ENCODE measurements around the gene SPATA33. TPM values are rescaled to one million over a fixed set of nuclear protein-coding genes. Genes with fewer than 3 reads are reported as not detected.

SPATA33 gene
- total and polyA plus RNA-seq, 2 donors (not counting 1 experiment from before 2014, with no cell fraction given), result 3.6 to 15.0 TPM

DNA sequence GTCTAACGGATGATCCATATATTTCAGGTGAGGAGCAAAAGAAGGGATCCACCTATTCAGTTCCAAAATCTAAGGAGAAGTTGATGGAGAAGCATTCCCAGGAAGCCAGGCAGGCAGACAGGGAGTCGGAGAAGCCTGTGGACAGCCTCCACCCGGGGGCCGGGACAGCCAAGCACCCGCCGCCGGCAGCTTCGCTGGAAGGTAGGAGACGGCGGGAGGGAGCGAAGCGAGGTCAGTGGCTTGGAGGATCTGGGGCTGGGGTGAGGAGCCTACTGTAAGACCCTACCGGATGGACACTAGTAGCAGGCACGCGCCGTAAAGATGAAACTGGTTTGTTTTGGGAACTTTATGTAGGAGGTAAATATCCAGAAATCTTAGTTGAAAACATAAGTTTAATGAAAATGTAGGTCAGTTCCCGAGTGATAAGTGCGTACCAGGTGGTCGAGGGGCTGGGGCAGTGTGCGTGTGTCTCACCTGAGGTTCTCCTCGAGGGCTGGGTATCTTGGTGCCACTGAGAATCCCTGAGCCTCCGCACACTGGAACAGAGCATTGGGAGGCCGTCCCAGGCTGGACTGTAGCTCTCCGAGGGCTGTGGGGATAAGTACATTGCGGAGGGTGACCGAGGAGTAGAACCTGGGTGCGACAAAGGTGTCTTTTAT is 714 bp downstream of the SPATA33 start:
- no peaks in the 10 kb centered on the region for H3K27me3 ChIP-seq (replicated peaks in 1 of 4; ENCODE audit: control extremely low read depth in 1 of 4, control insufficient read depth in 3 of 4, insufficient read depth in 4 of 4, low read length in 3 of 4)
- no peaks in the 10 kb centered on the region for H3K9me3 ChIP-seq (ENCODE audit: control extremely low read depth in 1 of 3, control insufficient read depth in 2 of 3, insufficient read depth in 1 of 3, low read length in 2 of 3)
- Mint-ChIP-seq H3K9me3 (ENCODE audit: insufficient read depth) (no peaks in the 10 kb centered on the region), H3K4me1 (peaks cover 27% of the 10 kb centered on the region), H3K27me3 (no peaks in the 10 kb centered on the region), H3K27ac (peak overlapping the region; percentile 85), H3K4me3 (peak overlapping the region; percentile 89)
- ChIA-PET CTCF (interaction anchor here (0.6 to 1.4 kb wide), 2 partner anchors 16 to 25 kb away, joined by 3 read pairs; no protein-coding TSS in a partner anchor), POLR2A (no interaction called here)
- H4K20me1 ChIP-seq (ENCODE audit: control insufficient read depth, insufficient read depth, low read length, poor library complexity, severe bottlenecking), result peaks cover 22% of the 10 kb centered on the region
- peak overlapping the region; percentile 42 to 97 (median 96) for H3K4me3 ChIP-seq (ENCODE audit: control extremely low read depth in 1 of 5, extremely low read depth in 1 of 5, insufficient read depth in 1 of 5, low read depth in 2 of 5, low read length in 4 of 5)
- DNase-seq (no peak), ATAC-seq (ENCODE audit: low read depth) (no peak)
- peak overlapping the region; percentile 86 for H2AFZ ChIP-seq (ENCODE audit: insufficient read depth, low read depth, low read length, poor library complexity, severe bottlenecking)
- H3K4me2 ChIP-seq (replicated peaks; ENCODE audit: low read depth, low read length, poor library complexity, severe bottlenecking), result peak overlapping the region; percentile 99
- peaks cover 49% of the 10 kb centered on the region for H3K79me2 ChIP-seq (ENCODE audit: control insufficient read depth, insufficient read depth, low read length)
- H3K9ac ChIP-seq (ENCODE audit: low read length), result peak overlapping the region; percentile 92
- H3K27ac ChIP-seq (ENCODE audit: low read length in 2 of 2), result peak overlapping the region; percentile 30 to 88
- H3K4me1 ChIP-seq (ENCODE audit: control insufficient read depth in 2 of 2, insufficient read depth in 2 of 2, low read length in 2 of 2), result peaks cover 14 to 20% of the 10 kb centered on the region in 2 donors
- peaks cover 0 to 9% of the 10 kb centered on the region in 2 experiments for H3K36me3 ChIP-seq (replicated peaks in 1 of 2; ENCODE audit: control extremely low read depth in 1 of 2, control insufficient read depth in 1 of 2, extremely low read depth in 1 of 2, insufficient read depth in 2 of 2, low read length in 1 of 2)
- intact Hi-C loops (cut with micrococcal nuclease), result loop anchor here (1.0 to 10.0 kb wide), 3 partner anchors 28 to 414 kb away; partner anchors contain the start of genes CDK10 and SPATA2L
- WGBS (ENCODE audit: insufficient coverage), result 30% methylated on average over 26 of the region's 27 CpGs
- TF ChIP-seq EZH2 (IDR thresholded peaks at IDR 0.05; ENCODE audit: borderline replicate concordance, insufficient read depth, low read depth, low read length, poor library complexity, severe bottlenecking), result no peak
- TF ChIP-seq, protein P1, sequence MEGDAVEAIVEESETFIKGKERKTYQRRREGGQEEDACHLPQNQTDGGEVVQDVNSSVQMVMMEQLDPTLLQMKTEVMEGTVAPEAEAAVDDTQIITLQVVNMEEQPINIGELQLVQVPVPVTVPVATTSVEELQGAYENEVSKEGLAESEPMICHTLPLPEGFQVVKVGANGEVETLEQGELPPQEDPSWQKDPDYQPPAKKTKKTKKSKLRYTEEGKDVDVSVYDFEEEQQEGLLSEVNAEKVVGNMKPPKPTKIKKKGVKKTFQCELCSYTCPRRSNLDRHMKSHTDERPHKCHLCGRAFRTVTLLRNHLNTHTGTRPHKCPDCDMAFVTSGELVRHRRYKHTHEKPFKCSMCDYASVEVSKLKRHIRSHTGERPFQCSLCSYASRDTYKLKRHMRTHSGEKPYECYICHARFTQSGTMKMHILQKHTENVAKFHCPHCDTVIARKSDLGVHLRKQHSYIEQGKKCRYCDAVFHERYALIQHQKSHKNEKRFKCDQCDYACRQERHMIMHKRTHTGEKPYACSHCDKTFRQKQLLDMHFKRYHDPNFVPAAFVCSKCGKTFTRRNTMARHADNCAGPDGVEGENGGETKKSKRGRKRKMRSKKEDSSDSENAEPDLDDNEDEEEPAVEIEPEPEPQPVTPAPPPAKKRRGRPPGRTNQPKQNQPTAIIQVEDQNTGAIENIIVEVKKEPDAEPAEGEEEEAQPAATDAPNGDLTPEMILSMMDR (IDR thresholded peaks at IDR 0.05), result no peak

DNA sequence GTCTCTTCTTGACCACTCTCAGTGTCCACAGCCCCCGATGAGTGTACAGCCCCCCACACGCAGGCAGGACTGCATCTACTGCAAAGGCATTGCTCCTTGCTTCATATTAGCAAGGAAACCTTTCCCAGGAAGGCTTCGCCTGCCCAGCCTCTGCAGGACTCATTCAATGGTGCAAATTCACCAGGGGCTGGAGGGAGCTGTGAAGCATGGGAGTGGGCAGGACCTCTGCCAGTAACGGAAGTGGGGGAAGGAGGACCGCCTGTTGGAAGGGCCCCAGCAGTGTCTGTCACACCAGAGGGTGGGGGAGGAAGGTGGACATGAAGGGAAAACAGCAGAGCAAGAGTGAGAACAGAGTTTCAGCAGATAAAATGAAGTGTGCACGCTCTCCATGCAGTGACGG is 2.5 kb downstream of the SPATA33 start:
- H3K36me3 ChIP-seq (replicated peaks in 1 of 2; ENCODE audit: control extremely low read depth in 1 of 2, control insufficient read depth in 1 of 2, extremely low read depth in 1 of 2, insufficient read depth in 2 of 2, low read length in 1 of 2), result no peaks in the 10 kb centered on the region
- no peak overlapping the region for H3K4me2 ChIP-seq (replicated peaks; ENCODE audit: low read depth, low read length, poor library complexity, severe bottlenecking)
- H3K27ac Mint-ChIP-seq, result no peak overlapping the region
- no peaks in the 10 kb centered on the region for H3K27me3 Mint-ChIP-seq
- peaks cover 14 to 20% of the 10 kb centered on the region in 2 donors for H3K4me1 ChIP-seq (ENCODE audit: control insufficient read depth in 2 of 2, insufficient read depth in 2 of 2, low read length in 2 of 2)
- H4K20me1 ChIP-seq (ENCODE audit: control insufficient read depth, insufficient read depth, low read length, poor library complexity, severe bottlenecking), result peaks cover 10% of the 10 kb centered on the region
- no peaks in the 10 kb centered on the region for H3K9me3 Mint-ChIP-seq (ENCODE audit: insufficient read depth)
- intact Hi-C loops (cut with micrococcal nuclease), result no loop called here
- H3K9me3 ChIP-seq (ENCODE audit: control extremely low read depth in 1 of 3, control insufficient read depth in 2 of 3, insufficient read depth in 1 of 3, low read length in 2 of 3), result no peaks in the 10 kb centered on the region
- H2AFZ ChIP-seq (ENCODE audit: insufficient read depth, low read depth, low read length, poor library complexity, severe bottlenecking), result no peak overlapping the region
- no peaks in the 10 kb centered on the region for H3K27me3 ChIP-seq (replicated peaks in 1 of 4; ENCODE audit: control extremely low read depth in 1 of 4, control insufficient read depth in 3 of 4, insufficient read depth in 4 of 4, low read length in 3 of 4)
- WGBS (ENCODE audit: insufficient coverage), result 98% methylated on average over 7 of the region's 7 CpGs
- no peak overlapping the region for H3K4me3 Mint-ChIP-seq
- ATAC-seq (ENCODE audit: low read depth), result no peak
- CTCF ChIA-PET, result no interaction called here
- no peak overlapping the region for H3K9ac ChIP-seq (ENCODE audit: low read length)
- TF ChIP-seq, protein P1 (IDR thresholded peaks at IDR 0.05), result no peak
- TF ChIP-seq EZH2 (IDR thresholded peaks at IDR 0.05; ENCODE audit: borderline replicate concordance, insufficient read depth, low read depth, low read length, poor library complexity, severe bottlenecking), result no peak
- no peak for DNase-seq
- no peak overlapping the region for H3K4me3 ChIP-seq (ENCODE audit: control extremely low read depth in 1 of 5, extremely low read depth in 1 of 5, insufficient read depth in 1 of 5, low read depth in 2 of 5, low read length in 4 of 5)
- H3K27ac ChIP-seq (ENCODE audit: low read length in 2 of 2), result no peak overlapping the region
- POLR2A ChIA-PET, result no interaction called here
- peaks cover 20% of the 10 kb centered on the region for H3K4me1 Mint-ChIP-seq
- peaks cover 35% of the 10 kb centered on the region for H3K79me2 ChIP-seq (ENCODE audit: control insufficient read depth, insufficient read depth, low read length)

All from B cell (primary cell).